Mesodermal cell (in vitro differentiated cells): Measurements from ENCODE around the gene VCY. TPM values are rescaled to one million over a fixed set of nuclear protein-coding genes. Genes with fewer than 3 reads are reported as not detected.
"Not testable (repeated sequence)": the region's sequence is repeated elsewhere in the genome, so short reads cannot be mapped to it uniquely, and the experiment has no call there.

Source experiments
- H3K27ac ChIP-seq: 2 replicates; pipeline ENCODE4 v1.7.0; 2013; ENCODE audit warnings: mild to moderate bottlenecking, low read depth, low read length, moderate library complexity; ENCODE audit not compliant: severe bottlenecking
- H3K36me3 ChIP-seq: 2 replicates; pipeline ENCODE4 v1.7.1; 2013; ENCODE audit warnings: mild to moderate bottlenecking, low read length, moderate library complexity; ENCODE audit not compliant: control insufficient read depth, insufficient read depth
- H3K4me1 ChIP-seq: one replicate; pipeline ENCODE4 v1.7.1; 2013; ENCODE audit warnings: mild to moderate bottlenecking, low read length; ENCODE audit not compliant: insufficient read depth, control insufficient read depth, poor library complexity, severe bottlenecking
- H3K4me3 ChIP-seq: 2 replicates; pipeline ENCODE4 v1.7.0; 2013; ENCODE audit warnings: low read length, control low read depth, mild to moderate bottlenecking; ENCODE audit not compliant: insufficient read depth, poor library complexity, severe bottlenecking; ENCODE audit errors: extremely low read depth
- H3K9me3 ChIP-seq: 2 replicates; pipeline ENCODE4 v1.7.1; 2013; ENCODE audit warnings: mild to moderate bottlenecking, low read length, moderate library complexity; ENCODE audit not compliant: control insufficient read depth
- WGBS, 2 experiments: methylation state at CpG; one replicate each; pipeline ENCODE4 v1.1.5; 2013; ENCODE audit warnings: missing lambda C conversion rate in 2 of 2; ENCODE audit not compliant: insufficient coverage in 2 of 2; 5-methylcytosine and 5-hydroxymethylcytosine counted together
- polyA plus RNA-seq, 2 experiments: library from polyadenylated mRNA; stranded (reverse); fragments of 50-300 nt; gene quantifications; one replicate each; pipeline ENCODE4 v1.2.3, GENCODE V29; 2013

Gene VCY
- polyA plus RNA-seq (2013, experiment 1 of 2) = not detected
- polyA plus RNA-seq (2013, experiment 2 of 2) = not detected

DNA sequence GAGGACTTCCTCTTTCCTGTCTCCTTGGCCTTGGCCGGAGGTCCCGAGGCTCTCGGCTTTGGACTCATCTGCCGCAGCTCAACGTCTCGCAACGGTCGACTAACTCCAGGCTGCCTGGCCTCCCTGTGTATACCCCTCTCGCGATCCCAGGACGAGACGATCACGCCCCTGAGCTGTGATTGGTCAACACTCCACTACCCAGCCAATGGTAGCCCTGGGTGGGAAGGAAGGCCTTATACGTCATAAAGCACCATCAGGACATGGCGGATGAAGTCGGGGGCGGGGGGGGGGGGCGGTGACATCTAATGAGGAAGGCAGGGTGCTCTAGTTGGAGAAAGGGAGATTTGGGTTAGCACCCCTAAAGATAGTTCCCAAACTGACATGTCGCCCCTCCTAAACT lies at the start of gene VCY:
Gene VCY, minus strand, starts transcription at position 101 of the 400 bp plus-strand sequence. Its CDS starts 33 bp downstream, at position 68.
- WGBS, 2 experiments = no CpG with 5 or more reads among the region's 19 CpGs
- not testable (repeated sequence) for H3K9me3 ChIP-seq, H3K4me1 ChIP-seq, H3K27ac ChIP-seq, H3K36me3 ChIP-seq, H3K4me3 ChIP-seq

DNA sequence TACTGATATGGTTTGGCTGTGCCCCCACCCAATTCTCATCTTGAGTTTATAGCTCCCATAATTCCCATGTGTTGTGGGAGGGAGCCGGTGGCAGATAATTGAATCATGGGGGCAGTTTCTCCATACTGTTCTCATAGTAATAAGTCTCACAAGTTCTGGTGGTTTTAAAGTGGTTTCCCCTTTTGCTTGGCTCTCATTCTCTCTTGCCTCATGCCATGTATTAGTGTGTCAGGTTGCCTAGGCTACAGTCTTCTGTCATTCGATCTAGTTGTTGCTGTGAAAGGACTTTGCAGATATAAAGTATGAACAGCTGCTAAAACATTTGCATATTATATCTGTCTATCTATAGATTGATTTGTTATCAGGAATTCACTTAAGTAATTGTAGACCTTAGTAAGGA lies 44.1 kb upstream of the VCY start:
- H3K4me1 ChIP-seq, H3K9me3 ChIP-seq, H3K27ac ChIP-seq, H3K4me3 ChIP-seq, H3K36me3 ChIP-seq: not testable (repeated sequence)
- no CpG with 5 or more reads among the region's 2 CpGs for WGBS, 2 experiments

DNA sequence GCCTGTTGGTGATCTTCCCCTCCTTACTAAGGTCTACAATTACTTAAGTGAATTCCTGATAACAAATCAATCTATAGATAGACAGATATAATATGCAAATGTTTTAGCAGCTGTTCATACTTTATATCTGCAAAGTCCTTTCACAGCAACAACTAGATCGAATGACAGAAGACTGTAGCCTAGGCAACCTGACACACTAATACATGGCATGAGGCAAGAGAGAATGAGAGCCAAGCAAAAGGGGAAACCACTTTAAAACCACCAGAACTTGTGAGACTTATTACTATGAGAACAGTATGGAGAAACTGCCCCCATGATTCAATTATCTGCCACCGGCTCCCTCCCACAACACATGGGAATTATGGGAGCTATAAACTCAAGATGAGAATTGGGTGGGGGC lies 25.6 kb upstream of the VCY start:
- not testable (repeated sequence) for H3K36me3 ChIP-seq, H3K4me3 ChIP-seq, H3K9me3 ChIP-seq, H3K27ac ChIP-seq, H3K4me1 ChIP-seq
- WGBS, 2 experiments = no CpG with 5 or more reads among the region's 2 CpGs

DNA sequence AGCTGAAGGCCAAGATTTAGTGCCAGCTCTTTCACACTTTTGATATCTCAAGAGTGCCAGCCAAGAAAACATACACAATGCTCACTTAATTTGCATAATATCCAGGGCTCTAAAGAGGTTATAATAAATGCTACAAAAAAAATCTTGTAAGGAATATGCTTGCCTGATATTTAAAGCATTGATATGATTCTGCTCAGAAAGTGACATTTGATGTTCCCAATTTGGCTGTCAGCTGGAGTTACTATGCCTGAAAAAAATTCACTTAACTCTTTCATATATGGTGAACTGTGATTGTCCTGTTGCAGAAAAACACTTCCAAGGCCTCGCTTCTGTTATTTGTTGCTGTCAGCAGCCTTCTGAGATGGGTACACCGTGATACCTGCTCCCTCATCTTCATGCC lies 43.9 kb downstream of the VCY start:
- WGBS, 2 experiments = no CpG with 5 or more reads among the region's 2 CpGs
- not testable (repeated sequence) for H3K36me3 ChIP-seq

More for the DNA sequence above, 43.9 kb downstream of the VCY start:
- not testable (repeated sequence) for H3K4me1 ChIP-seq, H3K9me3 ChIP-seq, H3K27ac ChIP-seq, H3K4me3 ChIP-seq
